Activated CD8-positive, alpha-beta memory T cell treated with anti-CD3 and anti-CD28 coated beads for 4 hours (primary cell): ENCODE measurements around the gene COMMD7.

Source experiments
- DNase-seq, 2 donors: peaks; one replicate each; pipeline ENCODE4 v3.0.0-alpha.2; 2020; ENCODE audit warnings: low read depth in 2 of 2

Gene COMMD7

GRCh38 chr20:32675223-32675975 lies 67.9 kb downstream of the COMMD7 start:
- DNase-seq = no peak

- DNase-seq = peak; percentile 28 to 47
Observed at GRCh38 chr20:32674362-32674789, 68.9 kb downstream of the COMMD7 start.

GRCh38 chr20:32672982-32673851 lies 70.0 kb downstream of the COMMD7 start:
- DNase-seq = no peak

- DNase-seq = no peak
Observed at GRCh38 chr20:32672394-32672981, 70.8 kb downstream of the COMMD7 start.

- DNase-seq = no peak
Observed at GRCh38 chr20:32670773-32671455, 72.4 kb downstream of the COMMD7 start.

GRCh38 chr20:32667027-32667426 lies 76.2 kb downstream of the COMMD7 start:
- no peak for DNase-seq

- no peak for DNase-seq
Observed at GRCh38 chr20:32664678-32665159, 78.5 kb downstream of the COMMD7 start.

GRCh38 chr20:32664012-32664677 lies 79.1 kb downstream of the COMMD7 start:
- no peak for DNase-seq

- DNase-seq = no peak
Observed at GRCh38 chr20:32663335-32664011, 79.8 kb downstream of the COMMD7 start.

- DNase-seq = no peak
Observed at GRCh38 chr20:32661820-32662528, 81.3 kb downstream of the COMMD7 start.

GRCh38 chr20:32660661-32661060 lies 82.6 kb downstream of the COMMD7 start:
- no peak for DNase-seq

GRCh38 chr20:32656827-32657226 lies 86.4 kb downstream of the COMMD7 start:
- DNase-seq = no peak

- no peak for DNase-seq
Observed at GRCh38 chr20:32655903-32656512, 87.3 kb downstream of the COMMD7 start.

GRCh38 chr20:32652739-32653526 lies 90.3 kb downstream of the COMMD7 start:
- DNase-seq = peak; percentile 71 to 75
